Fibroblast of villous mesenchyme (primary cell): Measurements from ENCODE around the gene ARL14EPL. TPM values are rescaled to one million over a fixed set of nuclear protein-coding genes. Genes with fewer than 3 reads are reported as not detected.
"Not testable (repeated sequence)": the region's sequence is repeated elsewhere in the genome, so short reads cannot be mapped to it uniquely, and the experiment has no call there.

ENCODE experiments used
- DNase-seq: peaks from one replicate; pipeline ENCODE4 v3.0.0-alpha.2; 2010; ENCODE audit warnings: low read depth
- H3K4me3 ChIP-seq: 2 replicates; pipeline ENCODE4 v1.5.1; 2011; ENCODE audit warnings: low read depth, mild to moderate bottlenecking, low read length
- total RNA-seq: library from RNA; depleted of rRNA; stranded (reverse); fragments of >200 nt; gene quantifications from 2 replicates; pipeline ENCODE4 v1.2.3, GENCODE V29; 2012
- TF ChIP-seq, protein P1 (sequence below): IDR thresholded peaks from 2 replicates; pipeline ENCODE4 v1.5.1; 2012; ENCODE audit warnings: low read depth, mild to moderate bottlenecking, low read length; ENCODE audit not compliant: insufficient read depth

ARL14EPL gene
- total RNA-seq, 1 donor, result not detected

DNA sequence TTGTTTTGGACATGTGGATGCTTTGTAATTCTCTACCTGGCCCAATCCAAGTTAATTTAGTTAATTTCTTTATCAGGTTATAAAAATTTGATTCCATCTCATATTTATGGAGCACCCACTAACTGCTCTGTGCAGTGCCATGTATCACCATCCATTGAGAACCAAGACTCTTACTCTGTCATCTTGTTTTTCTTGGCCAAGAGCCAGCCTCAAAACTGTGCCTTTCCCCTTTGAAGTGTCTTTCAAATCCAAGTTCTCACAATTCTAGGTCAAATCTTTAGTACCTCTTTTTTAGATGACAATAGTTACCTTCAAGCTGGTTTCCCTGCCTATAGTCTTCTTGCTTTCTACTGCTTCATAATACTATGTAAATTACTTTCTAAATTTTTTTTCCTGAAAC, 55.8 kb downstream of the ARL14EPL start:
- DNase-seq, result no peak
- TF ChIP-seq, protein P1, sequence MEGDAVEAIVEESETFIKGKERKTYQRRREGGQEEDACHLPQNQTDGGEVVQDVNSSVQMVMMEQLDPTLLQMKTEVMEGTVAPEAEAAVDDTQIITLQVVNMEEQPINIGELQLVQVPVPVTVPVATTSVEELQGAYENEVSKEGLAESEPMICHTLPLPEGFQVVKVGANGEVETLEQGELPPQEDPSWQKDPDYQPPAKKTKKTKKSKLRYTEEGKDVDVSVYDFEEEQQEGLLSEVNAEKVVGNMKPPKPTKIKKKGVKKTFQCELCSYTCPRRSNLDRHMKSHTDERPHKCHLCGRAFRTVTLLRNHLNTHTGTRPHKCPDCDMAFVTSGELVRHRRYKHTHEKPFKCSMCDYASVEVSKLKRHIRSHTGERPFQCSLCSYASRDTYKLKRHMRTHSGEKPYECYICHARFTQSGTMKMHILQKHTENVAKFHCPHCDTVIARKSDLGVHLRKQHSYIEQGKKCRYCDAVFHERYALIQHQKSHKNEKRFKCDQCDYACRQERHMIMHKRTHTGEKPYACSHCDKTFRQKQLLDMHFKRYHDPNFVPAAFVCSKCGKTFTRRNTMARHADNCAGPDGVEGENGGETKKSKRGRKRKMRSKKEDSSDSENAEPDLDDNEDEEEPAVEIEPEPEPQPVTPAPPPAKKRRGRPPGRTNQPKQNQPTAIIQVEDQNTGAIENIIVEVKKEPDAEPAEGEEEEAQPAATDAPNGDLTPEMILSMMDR, result no peak
- no peak overlapping the region for H3K4me3 ChIP-seq

DNA sequence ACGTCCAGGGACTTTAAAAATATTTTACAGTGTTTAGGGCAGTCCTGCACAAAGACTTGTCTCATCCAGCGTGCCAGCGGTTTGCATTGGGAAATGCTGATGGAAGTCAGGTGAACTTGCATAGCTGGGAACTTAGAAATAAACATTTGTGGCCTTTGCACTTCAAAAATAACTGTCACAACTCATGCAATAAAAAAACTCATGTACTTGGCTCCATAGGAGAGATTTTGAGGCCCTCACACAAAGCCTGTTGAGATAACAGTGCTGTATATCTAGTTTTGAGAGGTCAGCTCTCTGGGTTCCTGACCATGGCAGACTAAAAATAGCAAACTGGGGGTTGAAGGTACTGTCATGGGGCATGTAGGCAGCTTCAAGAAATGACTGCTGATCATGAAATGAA, 58.0 kb downstream of the ARL14EPL start:
- TF ChIP-seq, protein P1, result no peak
- no peak for DNase-seq
- H3K4me3 ChIP-seq, result no peak overlapping the region

DNA sequence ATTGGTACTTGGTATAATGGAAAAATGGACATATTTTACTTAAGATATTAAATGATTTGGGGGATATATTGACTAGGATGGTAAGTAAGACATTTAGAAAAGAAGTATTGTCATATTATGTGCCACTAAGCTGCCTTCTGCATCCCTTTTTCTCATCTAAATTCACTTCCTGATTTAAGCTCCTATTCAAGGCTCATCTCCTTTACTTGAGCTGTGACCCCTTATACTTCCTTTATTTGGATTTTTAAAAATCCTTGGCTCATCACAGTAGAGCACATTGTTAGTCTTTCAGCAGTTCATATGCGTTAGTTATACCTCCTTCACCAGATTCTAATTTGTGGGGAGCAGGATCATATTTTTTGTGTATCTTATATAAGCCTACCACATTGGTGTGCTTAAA, 59.1 kb downstream of the ARL14EPL start:
- DNase-seq, result no peak
- no peak overlapping the region for H3K4me3 ChIP-seq
- TF ChIP-seq, protein P1, result no peak

DNA sequence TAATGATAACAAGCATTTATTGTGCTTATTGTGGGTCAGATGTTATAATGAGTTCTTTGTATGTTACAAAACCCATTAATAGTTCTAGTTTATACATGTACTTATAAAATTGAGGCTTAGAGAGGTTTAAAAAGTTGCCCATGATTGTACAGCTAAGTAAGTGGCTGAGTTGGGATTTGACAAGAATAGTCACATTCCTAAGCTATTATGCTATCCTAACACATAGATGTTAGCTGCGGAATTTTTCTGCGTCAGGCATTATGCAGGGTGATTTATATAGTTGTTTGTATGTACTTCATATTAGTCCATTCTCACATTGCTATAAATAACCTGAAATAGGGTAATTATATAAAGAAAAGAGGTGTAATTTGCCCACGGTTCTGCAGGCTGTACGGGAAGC, 65.0 kb downstream of the ARL14EPL start:
- no peak overlapping the region for H3K4me3 ChIP-seq
- TF ChIP-seq, protein P1, result no peak
- peak; percentile 10 for DNase-seq

DNA sequence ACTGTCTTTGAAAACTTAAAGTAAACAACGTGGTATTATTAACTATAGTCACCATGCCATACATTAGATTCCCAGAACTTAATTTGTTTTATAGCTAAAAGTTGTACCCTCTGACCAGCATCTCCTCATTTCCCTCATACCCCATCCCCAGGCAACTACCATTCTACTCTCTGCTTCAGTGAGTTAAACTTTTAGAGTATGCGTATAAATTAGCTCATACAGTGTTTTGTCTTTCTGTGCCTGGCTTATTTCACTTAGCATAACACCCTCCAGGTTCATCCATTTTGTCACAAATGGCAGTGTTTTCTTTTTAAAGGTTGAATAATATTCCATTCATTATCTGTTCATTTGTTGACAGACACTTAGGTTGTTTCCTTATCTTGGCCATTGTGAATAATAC, 66.7 kb downstream of the ARL14EPL start:
- no peak overlapping the region for H3K4me3 ChIP-seq
- DNase-seq, result no peak
- TF ChIP-seq, protein P1, result no peak

DNA sequence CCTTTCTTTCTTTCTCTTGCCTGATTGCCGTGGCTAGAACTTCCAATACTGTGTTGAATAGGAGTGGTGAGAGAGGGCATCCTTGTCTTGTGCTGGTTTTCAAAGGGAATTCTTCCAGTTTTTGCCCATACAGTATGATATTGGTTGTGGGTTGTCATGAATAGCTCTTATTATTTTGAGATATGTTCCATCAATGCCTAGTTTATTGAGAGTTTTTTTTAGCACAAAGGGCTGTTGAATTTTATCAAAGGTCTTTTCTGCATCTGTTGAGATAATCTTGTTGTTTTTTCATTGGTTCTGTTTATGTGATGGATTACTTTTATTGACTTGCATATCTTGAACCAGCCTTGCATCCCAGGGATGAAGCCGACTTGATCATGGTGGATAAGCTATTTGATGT, 72.7 kb downstream of the ARL14EPL start:
- not testable (repeated sequence) for H3K4me3 ChIP-seq, DNase-seq

Other genes with a start within 250 kb of the ARL14EPL start
- 0.32 and 2.6 TPM in 2 replicates for gene CDO1, start 215.8 kb upstream of the ARL14EPL start, total RNA-seq
- 64.7 and 65.6 TPM in 2 replicates for gene ATG12, start 190.9 kb upstream of the ARL14EPL start, total RNA-seq
- 86.7 and 126 TPM in 2 replicates for gene AP3S1, start 190.5 kb upstream of the ARL14EPL start, total RNA-seq
- gene LVRN, start 70.0 kb upstream of the ARL14EPL start, total RNA-seq, result under 0.01 and 0.64 TPM in 2 replicates
- gene COMMD10, start 52.6 kb downstream of the ARL14EPL start, total RNA-seq, result 26.4 and 38.9 TPM in 2 replicates